Cortex of kidney (tissue), 1 donor: Measurements from ENCODE around the gene AUTS2.

Experiments used
- DNase-seq: peaks from one replicate; lab custom pipeline; 2025; lab: John Stamatoyannopoulos, UW

AUTS2 gene

GRCh38 chr7:69723663-69724062 lies 125.4 kb downstream of the AUTS2 start:
- DNase-seq, result no peak

- no peak for DNase-seq
Observed at GRCh38 chr7:69728304-69728703, 130.0 kb downstream of the AUTS2 start.

- no peak for DNase-seq
Observed at GRCh38 chr7:69732203-69732602, 133.9 kb downstream of the AUTS2 start.

- no peak for DNase-seq
Observed at GRCh38 chr7:69735582-69735981, 137.3 kb downstream of the AUTS2 start.

DNA sequence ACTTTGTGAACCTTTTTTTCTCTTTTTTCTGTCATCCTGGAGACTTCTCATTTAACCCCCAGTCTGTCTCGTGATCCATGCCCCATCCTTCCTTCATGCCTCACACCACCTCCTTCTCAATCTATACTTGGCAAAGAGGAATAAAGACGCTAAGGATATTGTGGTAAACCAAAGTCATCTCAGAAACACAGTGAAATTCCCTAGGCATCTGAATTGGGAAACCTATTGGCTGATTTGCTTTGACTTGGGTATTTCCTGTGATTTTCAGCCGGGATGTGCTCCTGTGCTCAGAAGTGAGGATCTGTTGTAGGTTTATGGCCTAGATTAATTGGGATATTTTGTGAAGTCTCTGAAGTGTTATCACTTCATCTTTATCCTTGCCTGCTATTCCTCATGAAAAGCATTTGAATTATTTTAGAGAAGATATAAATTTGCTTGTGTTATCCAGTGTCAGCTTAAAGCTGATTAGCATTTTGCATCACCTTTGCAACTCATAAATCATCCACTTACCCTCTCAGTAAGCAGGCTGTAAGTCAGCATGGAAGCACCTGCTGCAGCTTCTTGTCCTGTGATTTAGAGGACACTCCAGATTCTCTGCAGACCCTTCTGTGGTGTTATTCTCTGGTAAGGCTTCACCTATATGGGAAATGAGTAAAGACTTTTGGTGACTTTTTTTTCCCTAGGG lies 138.0 kb downstream of the AUTS2 start:
- DNase-seq, result no peak

DNA sequence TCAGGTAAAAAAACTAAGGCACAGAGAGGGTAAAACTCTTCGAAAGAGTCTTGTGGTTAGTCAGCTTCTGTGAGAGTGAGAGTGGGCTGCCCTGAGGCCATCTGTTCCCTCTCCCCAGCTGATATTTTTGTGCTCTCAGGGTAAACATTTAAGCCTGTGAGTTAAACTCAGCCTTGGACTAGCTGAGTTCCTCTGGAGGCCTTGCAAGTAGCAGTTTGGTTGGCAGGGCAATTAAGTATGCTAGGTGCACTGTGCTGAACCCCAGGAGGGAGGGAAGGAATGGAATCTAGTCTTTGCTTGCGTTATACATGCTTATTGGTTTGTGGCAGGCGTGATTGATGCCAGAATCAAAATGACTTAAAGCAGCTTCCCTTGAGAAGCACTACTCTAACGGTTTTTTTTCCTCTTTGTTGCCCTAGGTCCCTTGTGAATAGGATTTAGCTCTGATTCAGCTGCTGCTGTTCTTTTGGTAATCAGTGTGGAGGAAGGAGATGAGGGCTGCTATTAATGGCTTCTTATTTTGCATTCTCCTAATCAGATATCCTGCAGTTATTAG lies 140.2 kb downstream of the AUTS2 start:
- DNase-seq, result no peak

- no peak for DNase-seq
Observed at GRCh38 chr7:69739190-69739589, 140.9 kb downstream of the AUTS2 start.

DNA sequence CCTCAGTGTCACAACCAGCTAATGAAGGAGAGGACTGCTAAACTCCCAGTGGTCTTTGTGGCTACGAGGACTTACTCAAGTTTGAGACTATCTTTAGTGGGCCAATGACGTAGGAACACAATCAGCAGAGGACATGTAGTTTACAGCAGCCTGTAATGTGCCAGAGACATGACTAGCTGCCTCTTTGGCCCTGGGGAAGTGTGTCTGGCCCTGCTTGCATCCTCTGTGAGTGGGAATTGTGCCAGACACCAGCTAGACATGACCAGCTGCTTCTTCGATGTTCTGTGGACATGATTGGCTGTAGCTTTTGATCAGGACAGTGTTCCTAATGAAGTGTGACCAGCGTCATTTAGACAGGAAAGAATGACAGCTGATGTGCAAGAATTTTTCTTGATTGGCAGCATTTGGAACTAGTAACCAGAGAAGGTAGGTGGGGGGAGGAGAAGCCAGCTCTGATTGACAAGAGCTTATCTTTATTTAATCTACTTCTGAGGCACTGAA lies 141.7 kb downstream of the AUTS2 start:
- DNase-seq, result no peak

DNA sequence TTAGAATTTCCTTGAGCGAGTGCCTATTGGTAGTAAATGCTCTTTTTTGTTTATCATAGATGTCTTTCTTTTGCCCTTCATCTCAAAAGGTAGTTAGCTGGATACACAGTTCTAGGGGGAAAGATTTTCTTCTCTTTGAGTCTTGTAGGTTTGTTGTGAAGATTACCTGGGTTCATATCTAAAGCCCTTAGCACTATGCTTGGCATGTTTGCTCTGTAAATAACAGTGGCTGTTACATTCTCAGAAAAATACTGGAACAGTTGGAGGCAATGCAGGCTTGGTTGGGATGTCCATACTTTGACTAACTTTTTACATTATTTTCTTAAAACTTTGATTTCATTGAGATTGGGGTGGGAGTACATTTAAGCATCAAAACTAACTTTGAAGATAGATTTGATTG lies 144.0 kb downstream of the AUTS2 start:
- DNase-seq, result no peak

- no peak for DNase-seq
Observed at GRCh38 chr7:69743436-69743835, 145.2 kb downstream of the AUTS2 start.

DNA sequence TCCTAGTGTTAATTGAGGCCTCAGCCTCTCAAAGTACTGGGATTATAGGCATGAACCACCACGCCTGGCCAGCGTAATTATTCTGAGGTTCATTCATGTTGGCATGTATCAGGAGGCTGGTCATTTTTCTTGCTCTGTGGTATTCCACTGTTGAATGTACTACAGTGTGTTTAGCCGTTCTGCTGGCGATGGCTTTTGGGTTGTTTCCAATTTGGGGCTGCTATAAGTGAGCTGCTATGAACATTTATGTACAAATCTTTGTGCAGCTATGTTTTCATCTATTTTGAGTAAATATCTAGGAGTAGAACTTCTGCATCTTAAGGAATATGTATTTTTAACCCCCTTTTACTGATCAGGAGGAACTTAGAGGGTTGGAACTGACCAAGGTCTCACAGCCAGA lies 145.8 kb downstream of the AUTS2 start:
- no peak for DNase-seq

GRCh38 chr7:69746383-69746782 lies 148.1 kb downstream of the AUTS2 start:
- no peak for DNase-seq

- DNase-seq, result no peak
Observed at GRCh38 chr7:69747144-69747543, 148.9 kb downstream of the AUTS2 start.

GRCh38 chr7:69748530-69748929 lies 150.3 kb downstream of the AUTS2 start:
- no peak for DNase-seq

GRCh38 chr7:69749372-69749979 lies 151.2 kb downstream of the AUTS2 start:
- no peak for DNase-seq

DNA sequence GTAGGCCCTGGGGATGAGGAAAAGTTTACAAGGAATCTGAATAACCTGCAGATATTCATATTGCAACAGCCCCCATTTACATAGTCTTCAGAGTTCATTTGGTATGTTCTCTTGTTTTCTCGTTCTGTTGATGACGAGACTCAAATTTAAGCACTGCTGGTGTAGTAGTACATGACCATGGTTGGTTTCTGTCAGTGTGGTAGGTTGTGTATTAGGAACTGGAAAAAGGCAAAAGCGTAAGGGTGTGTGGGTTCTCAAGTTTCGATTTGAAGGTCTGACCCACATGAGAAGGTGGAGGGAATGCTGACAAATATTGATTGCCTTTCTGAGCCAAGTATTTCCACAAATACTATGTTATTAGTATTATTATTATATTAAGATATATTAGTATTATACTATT lies 151.7 kb downstream of the AUTS2 start:
- no peak for DNase-seq

GRCh38 chr7:69751026-69751425 lies 152.8 kb downstream of the AUTS2 start:
- DNase-seq, result no peak

DNA sequence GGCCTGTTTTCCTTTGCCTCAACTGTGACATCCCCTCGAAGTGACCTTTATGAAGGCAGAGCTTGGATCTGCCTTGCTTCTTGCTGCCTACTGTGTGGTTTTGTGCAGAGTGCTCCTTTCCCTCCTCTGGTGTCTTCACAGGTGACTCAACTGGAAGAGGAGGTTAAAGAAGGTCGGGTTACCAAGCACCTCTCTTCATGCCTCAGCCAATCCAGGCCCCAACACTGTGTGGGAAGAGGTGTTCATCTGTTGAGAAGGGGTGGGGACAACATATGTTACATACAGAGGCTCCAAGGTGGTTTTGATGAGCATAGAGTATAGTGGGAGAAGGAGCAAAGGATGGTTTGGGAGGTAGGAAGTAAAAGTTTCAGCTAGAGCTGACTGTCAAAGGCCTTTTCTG lies 155.7 kb downstream of the AUTS2 start:
- DNase-seq, result no peak

DNA sequence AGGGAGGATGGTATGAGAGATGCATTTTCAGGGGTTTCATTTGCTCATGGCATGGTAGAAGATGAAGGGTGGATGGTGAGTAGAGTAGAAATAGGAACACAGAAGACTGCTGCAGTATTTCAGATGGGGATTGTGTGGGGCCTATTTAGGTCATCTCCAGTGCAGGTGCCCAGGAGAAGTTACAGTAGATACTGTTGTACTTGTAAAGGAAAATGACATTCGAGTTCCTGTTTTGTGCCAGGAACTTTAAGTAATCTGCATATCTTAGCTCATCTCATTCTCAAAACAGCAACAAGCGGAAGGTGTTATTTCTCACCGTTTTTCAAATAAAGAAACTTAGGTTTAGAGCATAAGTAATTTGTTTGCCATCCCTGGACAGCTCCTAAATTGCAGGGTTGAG lies 156.2 kb downstream of the AUTS2 start:
- DNase-seq, result no peak

DNA sequence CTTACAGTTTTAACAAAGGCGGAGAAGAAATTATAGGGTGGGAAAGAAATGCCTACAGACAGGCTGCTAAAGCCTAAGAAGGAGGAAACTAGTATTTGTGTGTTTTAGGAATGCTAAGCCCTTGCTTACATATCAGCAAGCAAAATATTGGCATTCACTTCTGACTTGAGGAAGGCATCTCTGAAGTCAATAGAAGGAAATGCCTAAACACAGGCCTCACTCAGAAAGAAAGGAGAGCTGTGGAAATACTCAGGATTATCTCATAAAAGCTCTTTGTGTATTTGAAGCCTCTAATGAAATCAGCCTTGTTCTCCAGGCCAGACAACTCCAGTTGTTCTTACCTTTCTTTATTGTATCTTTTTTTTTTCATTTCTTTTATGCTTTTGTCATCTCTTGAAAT lies 158.0 kb downstream of the AUTS2 start:
- no peak for DNase-seq

GRCh38 chr7:69757528-69757927 lies 159.3 kb downstream of the AUTS2 start:
- DNase-seq, result no peak

DNA sequence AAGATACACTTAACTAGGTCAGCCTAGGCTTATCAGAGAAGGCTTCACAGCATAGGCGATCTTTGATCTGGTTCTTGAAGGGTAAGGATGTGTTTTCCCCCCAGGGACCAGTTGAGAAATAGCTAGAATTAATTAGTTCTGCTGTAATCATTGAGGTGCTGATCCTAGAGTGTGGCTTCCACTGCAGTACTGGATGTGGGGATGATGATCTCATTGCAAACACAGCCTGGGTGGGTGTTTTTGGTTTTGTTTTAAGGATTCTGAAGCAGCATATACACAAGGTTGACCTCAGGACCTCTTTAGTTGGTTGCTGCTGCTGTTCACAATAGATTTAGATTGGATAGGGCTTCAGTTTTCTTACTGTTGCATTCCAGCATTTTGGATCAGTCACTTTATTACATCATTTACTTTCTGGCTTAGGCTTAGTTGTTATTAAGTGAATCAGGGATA lies 159.7 kb downstream of the AUTS2 start:
- DNase-seq, result no peak

- DNase-seq, result no peak
Observed at GRCh38 chr7:69759373-69759772, 161.1 kb downstream of the AUTS2 start.
